GM15510 (cell line): Measurements from ENCODE around the gene ASAH2.

Source experiments
- POLR2A ChIP-seq: IDR thresholded peaks from 3 replicates; pipeline ENCODE4 v1.6.1; 2011; ENCODE audit warnings: borderline replicate concordance; ENCODE audit not compliant: insufficient read length; ENCODE audit errors: extremely low read depth

Gene ASAH2

GRCh38 chr10:50251394-50251793, at the start of gene ASAH2:
Gene ASAH2 (minus strand): TSS chr10:50251516. CDS start chr10:50248610, 2,906 bp downstream.
- no peak for TF ChIP-seq POLR2A

GRCh38 chr10:50299948-50300669, 48.8 kb upstream of the ASAH2 start:
- no peak for TF ChIP-seq POLR2A

GRCh38 chr10:50295367-50295766, 44.1 kb upstream of the ASAH2 start:
- no peak for TF ChIP-seq POLR2A

DNA sequence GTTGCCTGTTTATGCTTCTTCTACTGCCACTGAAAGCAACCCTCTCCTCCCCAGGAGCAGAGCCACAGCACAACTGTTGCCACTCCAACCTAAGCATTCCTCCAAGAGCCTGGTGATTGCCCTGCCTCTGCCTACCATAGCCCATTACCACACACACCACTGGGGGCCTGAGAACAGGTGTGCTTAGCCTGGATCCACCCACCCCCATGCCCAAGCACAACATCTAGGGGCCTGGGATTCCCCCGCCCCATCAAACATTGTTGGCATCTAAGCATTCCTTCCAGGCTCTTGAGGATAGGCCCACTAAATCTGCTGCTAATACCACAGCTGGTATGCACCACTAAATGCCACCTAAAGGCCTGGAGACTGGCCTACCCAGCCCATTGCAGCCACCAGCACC, 43.3 kb upstream of the ASAH2 start:
- no peak for TF ChIP-seq POLR2A

- no peak for TF ChIP-seq POLR2A
Measured at GRCh38 chr10:50293513-50294313, 42.4 kb upstream of the ASAH2 start.

- TF ChIP-seq POLR2A: no peak
Measured at GRCh38 chr10:50291261-50291850, 40.0 kb upstream of the ASAH2 start.

DNA sequence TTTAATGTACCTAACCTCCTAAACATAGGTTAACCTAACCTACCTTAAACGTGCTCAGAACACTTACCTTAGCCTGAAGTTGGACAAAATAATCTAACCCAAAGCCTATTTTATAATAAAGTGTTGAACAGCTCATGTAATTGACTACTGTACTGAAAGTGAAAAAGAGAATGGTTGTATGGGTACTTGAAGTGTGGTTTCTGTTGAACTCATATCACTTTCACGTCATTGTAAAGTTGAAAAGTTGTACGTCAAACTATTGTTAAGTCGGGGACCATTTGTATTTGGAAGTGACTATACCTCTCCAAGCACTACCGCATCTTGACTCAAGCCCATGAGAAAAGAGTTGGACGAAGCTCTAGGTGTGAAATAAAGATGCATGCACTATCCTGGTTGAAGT, 37.9 kb upstream of the ASAH2 start:
- TF ChIP-seq POLR2A: no peak

DNA sequence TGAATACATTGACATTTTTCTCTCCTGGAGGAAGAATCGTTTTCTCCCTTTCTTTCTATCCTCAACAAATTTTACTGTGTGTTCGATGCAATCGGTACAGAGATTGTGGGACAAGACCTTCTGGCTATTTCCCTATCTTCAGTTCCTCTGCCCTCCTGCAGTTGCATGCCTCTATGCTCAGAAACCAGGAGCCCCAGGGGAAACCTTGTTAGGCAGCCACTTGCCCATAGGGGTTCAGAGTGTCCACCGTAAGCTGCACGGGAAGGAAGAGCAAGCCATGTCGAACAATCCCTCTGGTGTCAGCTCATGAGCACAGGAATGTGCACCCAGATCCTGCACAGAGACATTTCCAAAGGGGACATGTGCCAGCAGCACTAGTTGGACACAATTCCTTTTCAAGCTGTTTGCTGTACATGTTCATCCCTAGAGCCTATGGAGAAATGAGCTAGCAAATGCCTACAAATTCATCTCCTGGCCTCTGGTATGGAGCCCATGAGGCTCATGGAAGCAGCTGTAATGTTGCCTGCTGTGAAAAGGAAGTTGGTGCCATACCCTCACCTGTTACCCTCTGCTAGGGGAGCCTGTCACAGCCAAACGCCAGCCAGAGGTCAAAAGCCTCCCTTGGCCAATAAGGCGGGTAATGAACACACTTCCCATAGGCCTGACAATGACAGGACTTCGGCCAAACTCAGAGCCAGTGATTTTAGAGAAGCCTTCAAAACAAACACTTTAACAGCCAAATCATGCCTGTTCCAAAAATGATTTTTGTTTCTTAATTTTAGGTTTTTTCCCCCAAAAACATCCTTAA, 35.9 kb upstream of the ASAH2 start:
- no peak for TF ChIP-seq POLR2A

- TF ChIP-seq POLR2A: no peak
Measured at GRCh38 chr10:50286517-50286916, 35.2 kb upstream of the ASAH2 start.

DNA sequence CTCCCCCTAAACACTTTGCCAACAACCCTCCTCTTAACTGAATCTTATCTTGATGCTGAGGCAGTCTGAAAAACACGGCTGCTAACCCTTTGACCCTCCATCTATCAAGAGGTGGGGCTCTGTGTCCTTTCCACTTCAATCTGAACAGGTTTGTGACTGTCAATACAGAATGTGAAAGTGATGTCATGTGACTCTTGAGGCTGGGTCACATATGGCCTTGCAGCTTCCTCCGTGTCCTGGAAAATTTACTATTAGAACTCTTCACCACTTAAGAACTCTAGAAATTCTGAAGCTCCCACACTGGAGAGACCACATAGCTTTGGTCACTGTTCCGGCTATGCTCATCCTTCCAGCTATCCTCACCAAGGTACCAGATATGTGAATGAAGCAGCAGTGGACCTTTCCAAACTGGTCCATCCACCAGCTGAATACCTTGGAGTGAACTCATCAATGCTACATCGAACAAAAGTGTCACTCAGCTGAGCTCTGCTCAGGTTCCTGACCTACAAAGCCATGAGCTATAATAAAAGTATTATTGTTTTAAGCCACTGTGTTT, 30.7 kb upstream of the ASAH2 start:
- no peak for TF ChIP-seq POLR2A

- TF ChIP-seq POLR2A: no peak
Measured at GRCh38 chr10:50281210-50281966, 30.1 kb upstream of the ASAH2 start.

GRCh38 chr10:50280049-50280841, 28.9 kb upstream of the ASAH2 start:
- TF ChIP-seq POLR2A: no peak

DNA sequence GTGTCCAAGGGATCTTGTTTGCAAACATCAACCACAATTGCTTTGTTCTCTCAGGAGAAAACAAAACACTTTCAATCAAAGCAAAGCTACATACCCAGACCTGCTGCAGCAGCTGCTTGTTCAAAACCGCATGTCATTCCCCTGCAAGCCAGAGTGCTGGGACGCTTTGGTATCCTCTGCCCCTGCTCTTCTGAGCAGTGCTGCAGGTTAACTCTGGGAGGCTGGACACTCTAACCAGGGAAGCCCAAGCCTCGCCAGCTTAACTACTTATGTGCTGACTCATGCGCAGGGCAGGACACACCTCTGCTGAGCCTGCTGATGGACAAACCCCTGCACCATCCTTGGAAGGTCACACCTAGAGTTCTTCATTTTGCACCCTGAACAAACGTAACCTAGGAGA, 28.2 kb upstream of the ASAH2 start:
- no peak for TF ChIP-seq POLR2A

DNA sequence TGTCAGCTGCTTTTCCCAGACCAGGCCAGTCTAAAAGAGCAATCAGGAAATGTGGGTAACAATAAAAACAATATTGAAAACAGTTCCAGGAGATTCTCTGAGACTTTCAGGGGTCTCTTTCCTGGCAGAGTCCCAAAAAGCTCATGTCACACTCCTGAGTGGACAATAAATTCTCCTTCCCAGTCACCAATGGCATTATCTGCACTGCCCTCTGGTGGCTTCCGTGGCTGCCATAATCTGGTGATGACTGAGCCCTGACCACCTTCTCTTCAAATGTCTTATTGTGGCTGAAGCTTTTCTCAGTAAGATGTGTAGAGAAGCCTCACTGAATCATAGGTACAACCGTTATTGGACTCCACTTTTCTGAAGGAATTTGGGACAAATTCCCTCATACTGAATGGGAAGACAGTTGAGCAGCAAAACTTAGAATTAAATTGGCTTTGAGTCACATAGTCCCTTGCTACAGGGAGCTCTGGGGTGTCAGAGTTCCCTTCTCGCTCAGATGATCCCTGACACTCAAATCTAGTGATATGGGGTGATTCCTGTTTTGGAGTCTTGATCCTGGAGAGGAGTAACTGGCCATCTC, 24.4 kb upstream of the ASAH2 start:
- no peak for TF ChIP-seq POLR2A

DNA sequence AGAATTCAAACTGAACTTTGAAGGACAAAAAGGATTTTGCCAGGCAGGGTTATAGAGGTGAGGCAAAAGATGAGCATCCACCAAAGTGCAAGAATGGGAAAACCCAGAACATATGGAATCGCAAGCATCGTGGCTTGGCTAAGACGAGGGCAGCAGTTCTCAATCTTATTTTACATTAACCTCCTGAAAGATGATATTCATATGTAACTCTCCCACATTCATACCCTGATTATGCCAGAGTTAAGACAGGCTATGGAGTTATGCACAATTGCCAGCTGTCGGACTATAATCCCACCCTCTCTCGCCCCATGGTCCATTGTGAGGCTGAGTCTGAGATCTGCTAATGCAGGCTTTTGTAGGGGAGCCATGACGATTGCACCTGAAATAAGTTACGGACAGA, 21.2 kb upstream of the ASAH2 start:
- TF ChIP-seq POLR2A: no peak
